ENCODE results near the gene WNK3.
"Not testable (repeated sequence)": the region's sequence is repeated elsewhere in the genome, so short reads cannot be mapped to it uniquely, and the experiment has no call there.

WNK3 gene

GRCh38 chrX:54357414-54358377, at the start of gene WNK3:
Gene WNK3 (minus strand): TSS chrX:54358046.
- peak; percentile 42 for DNase-seq

GRCh38 chrX:54407266-54407665, 49.4 kb upstream of the WNK3 start:
- DNase-seq, result no peak

- DNase-seq, result no peak
These were observed 39.3 kb upstream of the WNK3 start for GRCh38 chrX:54397113-54397512.

GRCh38 chrX:54386314-54386713, 28.5 kb upstream of the WNK3 start:
- DNase-seq, result no peak

GRCh38 chrX:54384661-54385060, 26.8 kb upstream of the WNK3 start:
- DNase-seq, result not testable (repeated sequence)

- DNase-seq, result no peak
These were observed 1.6 kb upstream of the WNK3 start for GRCh38 chrX:54359408-54359807.

GRCh38 chrX:54358424-54359211, 772 bp upstream of the WNK3 start:
- peak; percentile 47 for DNase-seq

GRCh38 chrX:54352677-54353076, 5.2 kb downstream of the WNK3 start:
- no peak for DNase-seq

- DNase-seq, result not testable (repeated sequence)
These were observed 20.5 kb downstream of the WNK3 start for GRCh38 chrX:54337383-54337782.

GRCh38 chrX:54325077-54325476, 32.8 kb downstream of the WNK3 start:
- no peak for DNase-seq

GRCh38 chrX:54320067-54320466, 37.8 kb downstream of the WNK3 start:
- no peak for DNase-seq

GRCh38 chrX:54306379-54306778, 51.5 kb downstream of the WNK3 start:
- no peak for DNase-seq

GRCh38 chrX:54301516-54301915, 56.3 kb downstream of the WNK3 start:
- DNase-seq, result no peak

- DNase-seq, result no peak
These were observed 63.5 kb downstream of the WNK3 start for GRCh38 chrX:54294306-54294705.

GRCh38 chrX:54292755-54293154, 65.1 kb downstream of the WNK3 start:
- DNase-seq, result no peak

- no peak for DNase-seq
These were observed 66.1 kb downstream of the WNK3 start for GRCh38 chrX:54291758-54292157.

- no peak for DNase-seq
These were observed 68.9 kb downstream of the WNK3 start for GRCh38 chrX:54288968-54289367.

GRCh38 chrX:54288277-54288676, 69.6 kb downstream of the WNK3 start:
- DNase-seq, result no peak

GRCh38 chrX:54281676-54282075, 76.2 kb downstream of the WNK3 start:
- DNase-seq, result no peak

- no peak for DNase-seq
These were observed 77.4 kb downstream of the WNK3 start for GRCh38 chrX:54280466-54280865.

GRCh38 chrX:54271664-54272063, 86.2 kb downstream of the WNK3 start:
- no peak for DNase-seq

- DNase-seq, result no peak
These were observed 109.5 kb downstream of the WNK3 start for GRCh38 chrX:54248309-54248708.

GRCh38 chrX:54246866-54247265, 111.0 kb downstream of the WNK3 start:
- DNase-seq, result no peak

- no peak for DNase-seq
These were observed 119.3 kb downstream of the WNK3 start for GRCh38 chrX:54238588-54238987.

All from stimulated activated CD4-positive, alpha-beta T cell treated with anti-CD3 and anti-CD28 coated beads, Interleukin-12 subunit alpha, Interleukin-12 subunit beta, amount 100 ng/mL, for 4 hours (primary cell).